NCI-H2196 treated with DMSO at 0.1 percent for 48 hours (cell line): ENCODE data around the gene PPARD.
"Not testable (repeated sequence)": the region's sequence is repeated elsewhere in the genome, so short reads cannot be mapped to it uniquely, and the experiment has no call there.

Experiments
- DNase-seq: peaks from one replicate; lab custom pipeline; 2025; ENCODE audit not compliant: unreplicated experiment; lab: John Stamatoyannopoulos, UW

The PPARD gene

GRCh38 chr6:35378261-35378660 lies 35.9 kb downstream of the PPARD start:
- no peak for DNase-seq

DNA sequence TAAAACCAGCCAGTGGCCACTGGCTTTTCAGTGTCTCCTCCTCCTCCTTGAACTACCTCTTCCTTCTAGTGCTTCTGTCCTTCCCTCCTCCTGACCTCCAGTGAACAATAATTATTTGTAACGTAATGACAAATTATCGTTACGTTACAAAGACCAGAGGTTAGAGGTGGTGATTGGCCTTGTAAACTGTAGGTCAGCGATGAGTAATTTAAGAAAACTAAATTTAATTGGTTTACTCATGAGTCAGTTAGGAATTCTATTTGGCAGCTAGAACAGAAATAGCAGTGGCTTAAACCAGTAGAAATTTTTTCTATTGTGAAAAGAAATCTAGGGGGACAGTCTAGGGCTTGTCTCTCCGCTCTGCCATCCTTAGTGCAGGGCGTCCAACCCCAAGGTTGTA lies 38.8 kb downstream of the PPARD start:
- DNase-seq = no peak

DNA sequence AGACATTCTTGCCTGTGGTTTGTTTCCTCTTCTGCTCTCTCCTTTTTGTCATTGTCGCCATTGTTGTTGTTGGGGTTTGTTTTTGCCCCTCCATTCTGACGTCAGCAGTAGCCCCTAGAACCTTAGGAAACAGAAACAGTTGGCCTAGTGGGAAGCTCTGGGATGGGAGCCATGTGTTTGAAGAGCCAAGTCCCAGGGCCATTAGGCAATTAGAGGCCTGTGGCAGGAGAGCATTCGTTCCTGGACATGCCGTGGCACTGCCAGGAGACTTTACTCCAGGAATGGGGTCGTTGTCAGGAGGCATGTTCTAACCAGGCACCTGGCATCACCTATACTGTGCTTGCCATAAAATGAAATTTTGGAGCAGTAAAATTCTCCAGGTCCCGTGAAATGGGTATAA lies 39.7 kb downstream of the PPARD start:
- no peak for DNase-seq

DNA sequence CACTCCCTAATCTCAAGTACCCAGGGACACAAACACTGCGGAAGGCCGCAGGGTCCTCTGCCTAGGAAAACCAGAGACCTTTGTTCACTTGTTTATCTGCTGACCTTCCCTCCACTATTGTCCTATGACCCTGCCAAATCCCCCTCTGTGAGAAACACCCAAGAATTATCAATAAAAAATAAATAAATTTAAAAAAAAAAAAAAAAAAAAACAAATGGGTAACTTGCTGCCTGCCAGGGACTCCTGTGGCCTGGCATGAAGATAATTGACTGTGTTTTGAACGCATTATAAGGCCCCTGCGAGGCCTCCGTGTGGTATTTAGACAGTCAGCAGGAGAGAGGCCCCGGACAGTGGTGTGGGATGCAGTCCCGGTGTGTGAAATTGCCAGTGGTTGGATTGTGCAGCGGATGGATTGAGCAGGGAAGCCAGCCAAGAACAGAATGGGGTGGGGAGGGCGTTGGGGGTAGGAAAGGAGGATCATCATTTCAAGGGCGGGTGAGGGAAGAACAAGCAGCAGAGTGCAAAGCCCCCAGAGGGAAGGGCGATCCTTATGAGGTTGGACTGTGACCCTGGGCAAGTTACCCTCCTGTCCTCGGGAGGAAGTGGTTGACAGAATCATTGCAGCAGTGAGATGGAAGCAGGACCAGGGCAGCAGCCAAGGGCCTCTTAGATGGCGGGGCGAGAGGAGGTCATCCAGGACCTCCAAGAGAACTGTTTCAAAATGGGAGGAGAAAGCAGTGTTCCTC lies 43.3 kb downstream of the PPARD start:
- DNase-seq = no peak

DNA sequence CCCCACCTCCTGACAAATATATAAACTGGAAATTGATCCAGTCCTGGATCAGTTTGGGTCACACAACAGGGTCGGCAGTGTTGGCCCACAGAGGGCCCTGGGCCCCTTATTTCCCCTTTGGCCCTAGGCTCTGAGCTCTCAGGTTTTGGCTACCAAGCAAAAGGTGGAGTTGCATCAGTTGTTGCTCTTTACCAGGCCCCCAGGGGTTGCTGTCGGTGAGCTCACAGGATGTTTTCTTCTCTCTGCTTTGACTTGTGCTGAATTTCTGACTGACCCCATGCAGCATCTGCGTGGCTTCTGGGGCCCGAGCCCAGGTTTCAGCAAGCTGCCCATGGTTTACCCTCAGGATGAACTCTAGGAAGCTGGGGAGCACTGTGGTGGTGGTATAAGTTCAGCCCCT lies 44.6 kb downstream of the PPARD start:
- DNase-seq = no peak

DNA sequence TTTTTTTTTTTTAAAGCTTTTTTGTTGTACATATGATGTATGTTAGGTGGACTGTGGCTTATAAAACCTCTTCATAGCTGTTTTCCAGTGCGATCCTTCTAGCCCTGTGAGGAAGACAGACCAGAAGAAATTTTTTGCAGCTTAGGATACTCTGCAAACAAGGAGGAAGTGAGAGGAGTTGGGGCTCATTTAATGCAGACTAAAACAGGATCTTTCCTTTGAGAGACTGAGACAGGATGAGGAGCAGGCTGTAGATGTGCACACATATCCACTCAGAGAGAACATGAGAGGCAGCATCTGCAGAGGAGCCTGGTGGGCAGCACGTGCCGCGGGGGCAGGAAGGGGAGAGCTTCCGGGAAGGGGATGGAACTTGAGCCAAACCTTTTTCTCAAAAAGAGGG lies 45.7 kb downstream of the PPARD start:
- no peak for DNase-seq

- DNase-seq = no peak
These were observed 46.5 kb downstream of the PPARD start for GRCh38 chr6:35388772-35389352.

- DNase-seq = not testable (repeated sequence)
These were observed 47.0 kb downstream of the PPARD start for GRCh38 chr6:35389386-35389785.

GRCh38 chr6:35391240-35391968 lies 49.0 kb downstream of the PPARD start:
- no peak for DNase-seq

- DNase-seq = peak; percentile 53
These were observed 49.8 kb downstream of the PPARD start for GRCh38 chr6:35392111-35392702.

- DNase-seq = no peak
These were observed 50.7 kb downstream of the PPARD start for GRCh38 chr6:35392773-35393672.

- no peak for DNase-seq
These were observed 54.6 kb downstream of the PPARD start for GRCh38 chr6:35396991-35397390.

- DNase-seq = no peak
These were observed 55.6 kb downstream of the PPARD start for GRCh38 chr6:35397806-35398418.

- no peak for DNase-seq
These were observed 56.2 kb downstream of the PPARD start for GRCh38 chr6:35398526-35398925.

GRCh38 chr6:35400111-35400510 lies 57.8 kb downstream of the PPARD start:
- no peak for DNase-seq

DNA sequence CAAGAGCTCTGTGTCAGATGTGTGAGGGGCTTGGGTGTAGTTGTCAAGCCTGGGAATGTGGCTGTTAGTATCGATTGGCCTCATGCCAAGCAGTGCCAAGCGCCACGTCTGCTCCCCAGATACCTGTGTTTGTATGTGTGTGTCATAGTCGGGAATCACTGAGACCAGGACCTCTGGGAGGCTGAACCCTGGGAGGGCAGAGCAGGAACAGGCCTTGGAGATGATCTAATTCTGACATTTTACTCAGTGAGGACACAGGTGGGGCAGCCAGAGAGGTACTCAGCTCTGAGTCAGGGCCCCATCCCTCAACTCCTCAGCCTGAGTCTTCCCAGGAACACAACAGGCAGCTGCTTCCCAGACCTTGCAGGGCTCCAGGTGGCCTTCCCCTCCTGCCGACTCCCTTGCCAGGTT lies 58.5 kb downstream of the PPARD start:
- no peak for DNase-seq

DNA sequence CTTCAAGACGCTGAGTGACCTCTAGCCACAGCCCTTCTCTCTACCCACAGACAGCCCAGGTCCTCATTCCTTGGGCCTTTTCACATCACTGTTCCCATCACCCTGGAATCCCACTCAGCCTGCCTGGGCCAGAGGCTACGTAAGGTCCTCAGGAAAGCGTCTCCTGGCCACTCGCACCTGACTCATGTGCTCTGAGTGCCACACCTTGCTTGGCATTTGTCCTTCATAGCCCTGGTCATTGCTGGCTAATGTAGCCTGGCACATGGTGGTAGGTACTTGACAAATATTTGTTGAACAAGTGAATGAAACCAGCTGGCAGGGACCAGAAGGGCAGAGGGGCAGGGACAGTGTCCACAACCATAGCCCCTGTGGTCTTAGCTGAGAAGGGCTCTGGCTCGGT lies 59.2 kb downstream of the PPARD start:
- no peak for DNase-seq

DNA sequence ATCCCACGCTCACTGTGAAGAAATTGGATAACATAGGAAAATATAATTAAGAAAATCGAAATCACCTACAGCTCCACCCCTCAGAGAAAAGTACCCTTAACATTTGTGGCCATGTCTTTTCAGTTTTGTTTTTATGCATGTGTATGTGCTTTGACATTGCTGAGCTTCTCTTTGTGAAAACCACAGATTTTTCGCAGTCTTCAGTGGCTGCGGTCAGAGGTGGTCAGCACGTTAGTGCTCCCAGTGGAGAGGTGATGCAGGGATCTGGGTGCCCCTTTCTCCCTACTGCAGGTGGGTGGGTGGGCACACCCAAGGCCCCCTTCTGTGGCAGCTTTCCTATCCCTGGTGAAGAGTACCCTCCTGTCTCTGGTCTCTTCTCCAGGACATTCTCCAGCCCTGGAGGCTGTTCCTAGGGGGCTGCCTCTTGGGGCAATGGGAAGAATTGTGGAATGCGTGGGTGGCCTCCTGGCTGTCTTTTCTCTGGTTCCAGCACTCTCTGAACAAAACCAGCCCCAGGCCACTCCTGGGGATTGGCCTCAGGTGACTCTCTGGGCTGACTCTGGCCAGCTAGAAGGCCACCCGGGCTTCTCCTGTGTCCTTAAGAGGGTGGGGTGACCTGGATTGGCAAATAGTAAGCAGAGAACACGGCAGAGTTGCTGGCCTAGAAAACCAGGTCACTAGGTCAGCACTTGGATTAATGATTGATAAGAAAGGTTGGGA lies 59.9 kb downstream of the PPARD start:
- no peak for DNase-seq

DNA sequence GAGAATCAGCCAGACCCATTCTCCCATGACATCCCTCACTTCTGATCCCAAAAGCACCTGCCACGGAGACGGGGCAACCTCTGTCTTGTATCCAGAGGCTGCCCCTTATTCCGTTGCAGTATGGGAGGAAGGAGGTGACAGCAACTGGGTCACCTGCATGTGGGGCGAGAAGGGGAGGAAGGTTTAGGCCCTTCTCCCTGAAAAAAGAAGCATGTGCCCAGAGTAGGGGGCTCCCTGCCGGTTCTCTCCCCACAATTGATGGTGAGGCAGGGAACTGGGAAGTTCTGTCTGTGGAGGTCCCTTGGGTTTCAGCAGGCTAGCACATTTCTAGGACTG lies 60.5 kb downstream of the PPARD start:
- no peak for DNase-seq
